Measurements from ENCODE around the gene SOCS3.
"Not testable (repeated sequence)": the region's sequence is repeated elsewhere in the genome, so short reads cannot be mapped to it uniquely, and the experiment has no call there.

DNA sequence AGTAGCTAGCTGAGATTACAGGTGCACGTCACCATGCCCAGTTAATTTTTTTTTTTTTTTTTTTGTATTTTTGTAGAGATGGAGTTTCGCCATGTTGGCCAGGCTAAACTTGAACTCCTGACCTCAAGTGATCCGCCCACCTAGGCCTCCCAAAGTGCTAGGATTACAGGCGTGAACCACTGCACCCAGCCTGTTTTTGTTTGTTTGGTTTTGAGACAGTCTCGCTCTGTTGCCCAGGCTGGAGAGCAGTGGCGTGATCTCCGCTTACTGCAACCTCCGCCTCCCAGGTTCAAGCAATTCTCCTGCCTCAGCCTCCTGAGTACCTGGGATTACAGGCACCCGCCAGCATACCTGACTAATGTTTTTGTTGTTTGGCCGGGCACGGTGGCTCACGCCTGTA, 28.5 kb downstream of the SOCS3 start:
- TF ChIP-seq, protein P1, sequence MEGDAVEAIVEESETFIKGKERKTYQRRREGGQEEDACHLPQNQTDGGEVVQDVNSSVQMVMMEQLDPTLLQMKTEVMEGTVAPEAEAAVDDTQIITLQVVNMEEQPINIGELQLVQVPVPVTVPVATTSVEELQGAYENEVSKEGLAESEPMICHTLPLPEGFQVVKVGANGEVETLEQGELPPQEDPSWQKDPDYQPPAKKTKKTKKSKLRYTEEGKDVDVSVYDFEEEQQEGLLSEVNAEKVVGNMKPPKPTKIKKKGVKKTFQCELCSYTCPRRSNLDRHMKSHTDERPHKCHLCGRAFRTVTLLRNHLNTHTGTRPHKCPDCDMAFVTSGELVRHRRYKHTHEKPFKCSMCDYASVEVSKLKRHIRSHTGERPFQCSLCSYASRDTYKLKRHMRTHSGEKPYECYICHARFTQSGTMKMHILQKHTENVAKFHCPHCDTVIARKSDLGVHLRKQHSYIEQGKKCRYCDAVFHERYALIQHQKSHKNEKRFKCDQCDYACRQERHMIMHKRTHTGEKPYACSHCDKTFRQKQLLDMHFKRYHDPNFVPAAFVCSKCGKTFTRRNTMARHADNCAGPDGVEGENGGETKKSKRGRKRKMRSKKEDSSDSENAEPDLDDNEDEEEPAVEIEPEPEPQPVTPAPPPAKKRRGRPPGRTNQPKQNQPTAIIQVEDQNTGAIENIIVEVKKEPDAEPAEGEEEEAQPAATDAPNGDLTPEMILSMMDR (IDR thresholded peaks at IDR 0.05) = not testable (repeated sequence)
- TF ChIP-seq POLR2A (IDR thresholded peaks at IDR 0.05) = not testable (repeated sequence)

All from Peyer's patch (tissue), 4 donors.